Umbilical cord (tissue), 2 donors: Measurements from ENCODE around the gene MCM5. TPM values are rescaled to one million over a fixed set of nuclear protein-coding genes. Genes with fewer than 3 reads are reported as not detected.
A peak's percentile ranks its signal among the peaks of the same experiment; 100 is the strongest.

Source experiments
- DNase-seq: peaks from one replicate; pipeline ENCODE4 v3.0.0-alpha.2; 2015; ENCODE audit warnings: low spot score
- total RNA-seq: library from RNA; depleted of rRNA; stranded (reverse); fragments of >200 nt; gene quantifications from one replicate; pipeline ENCODE4 v1.2.3, GENCODE V29; 2014; ENCODE audit warnings: low replicate concordance; ENCODE audit not compliant: insufficient read depth

MCM5 gene
- 16.4 TPM for total RNA-seq

DNA sequence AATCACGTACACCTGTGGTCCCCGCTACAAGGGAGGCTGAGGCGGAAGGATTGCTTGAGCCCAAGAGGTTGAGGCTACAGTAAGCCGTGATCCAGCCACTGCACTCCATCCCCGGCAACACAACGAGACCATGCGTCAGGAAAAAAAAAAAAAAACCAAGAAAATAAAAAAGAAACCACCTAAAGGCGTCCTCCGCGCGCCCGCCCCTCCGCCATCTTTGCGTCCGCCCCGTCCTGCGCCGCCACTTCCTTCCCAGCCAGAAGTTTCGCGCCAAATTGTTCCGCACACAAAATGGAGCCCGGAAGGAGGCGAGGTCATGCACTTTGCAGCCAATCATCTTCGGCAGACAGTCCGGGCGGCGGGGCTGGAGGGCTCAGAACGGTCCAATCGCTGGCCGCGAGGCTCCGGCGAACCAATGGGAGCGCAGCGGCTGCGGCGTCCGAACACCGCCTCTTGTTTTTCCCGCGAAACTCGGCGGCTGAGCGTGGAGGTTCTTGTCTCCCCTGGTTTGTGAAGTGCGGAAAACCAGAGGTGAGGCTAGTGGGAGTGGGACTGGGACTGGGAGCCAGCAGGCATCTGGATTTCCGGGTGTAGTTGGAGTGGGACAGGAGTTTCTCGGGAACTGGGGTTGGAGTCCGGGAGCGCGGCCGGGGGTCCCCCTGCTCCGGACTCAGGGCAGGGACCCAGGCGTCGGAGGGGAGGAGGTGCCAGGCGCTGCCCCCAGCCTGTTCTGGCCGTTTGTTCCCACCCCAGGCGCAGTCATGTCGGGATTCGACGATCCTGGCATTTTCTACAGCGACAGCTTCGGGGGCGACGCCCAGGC, at the start of gene MCM5:
Gene MCM5 (plus strand): TSS at position 463 of the 823 bp plus-strand sequence. CDS start 299 bp downstream, at position 762.
- peak; percentile 99 for DNase-seq

DNA sequence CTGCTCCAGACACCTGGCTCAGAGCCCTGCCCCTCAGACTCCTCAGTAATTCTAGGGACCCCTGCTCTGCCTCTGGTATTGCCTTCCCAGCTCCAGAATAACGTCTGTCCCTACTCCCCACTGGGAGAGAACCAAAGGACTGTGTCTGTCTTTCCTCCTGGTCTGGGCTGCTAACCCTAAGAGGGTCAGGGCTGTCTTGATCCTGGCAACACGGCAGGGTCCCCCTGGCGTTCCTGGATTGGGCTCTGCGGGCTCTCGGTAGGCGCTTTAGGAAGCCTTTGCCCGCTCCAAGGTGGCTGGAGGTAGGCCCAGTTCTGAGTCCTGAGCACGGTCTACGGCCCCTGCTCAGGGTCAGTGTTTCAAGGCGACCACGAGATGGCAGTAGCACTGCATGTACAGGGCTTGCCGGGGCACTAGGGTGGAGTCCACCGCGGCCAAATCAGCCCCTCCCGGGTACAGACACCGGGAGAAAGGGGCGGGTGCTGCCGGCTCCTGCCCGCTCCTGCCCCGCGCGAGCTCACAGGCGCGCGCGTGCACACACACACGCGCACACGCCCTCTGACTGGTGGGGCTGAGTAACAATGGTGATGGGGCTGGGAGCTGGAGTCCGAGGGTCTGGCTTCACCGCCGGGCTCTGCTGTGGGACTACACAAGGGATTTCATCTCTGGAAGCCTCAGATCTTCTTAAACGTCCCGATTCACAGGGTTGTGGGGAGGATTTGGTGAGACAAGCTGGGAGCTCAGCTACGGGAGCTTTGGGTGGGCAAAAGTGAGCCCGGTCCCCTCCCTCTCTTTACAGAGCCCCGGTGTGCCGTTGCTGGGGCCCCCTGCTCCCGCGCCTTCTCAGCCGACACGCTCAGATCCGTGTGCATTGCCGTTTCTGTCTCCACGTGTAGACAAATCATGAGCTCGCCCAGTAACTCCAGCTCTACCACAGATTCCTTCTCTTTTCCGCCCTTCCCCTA, 49.1 kb upstream of the MCM5 start:
- DNase-seq = peak; percentile 96

DNA sequence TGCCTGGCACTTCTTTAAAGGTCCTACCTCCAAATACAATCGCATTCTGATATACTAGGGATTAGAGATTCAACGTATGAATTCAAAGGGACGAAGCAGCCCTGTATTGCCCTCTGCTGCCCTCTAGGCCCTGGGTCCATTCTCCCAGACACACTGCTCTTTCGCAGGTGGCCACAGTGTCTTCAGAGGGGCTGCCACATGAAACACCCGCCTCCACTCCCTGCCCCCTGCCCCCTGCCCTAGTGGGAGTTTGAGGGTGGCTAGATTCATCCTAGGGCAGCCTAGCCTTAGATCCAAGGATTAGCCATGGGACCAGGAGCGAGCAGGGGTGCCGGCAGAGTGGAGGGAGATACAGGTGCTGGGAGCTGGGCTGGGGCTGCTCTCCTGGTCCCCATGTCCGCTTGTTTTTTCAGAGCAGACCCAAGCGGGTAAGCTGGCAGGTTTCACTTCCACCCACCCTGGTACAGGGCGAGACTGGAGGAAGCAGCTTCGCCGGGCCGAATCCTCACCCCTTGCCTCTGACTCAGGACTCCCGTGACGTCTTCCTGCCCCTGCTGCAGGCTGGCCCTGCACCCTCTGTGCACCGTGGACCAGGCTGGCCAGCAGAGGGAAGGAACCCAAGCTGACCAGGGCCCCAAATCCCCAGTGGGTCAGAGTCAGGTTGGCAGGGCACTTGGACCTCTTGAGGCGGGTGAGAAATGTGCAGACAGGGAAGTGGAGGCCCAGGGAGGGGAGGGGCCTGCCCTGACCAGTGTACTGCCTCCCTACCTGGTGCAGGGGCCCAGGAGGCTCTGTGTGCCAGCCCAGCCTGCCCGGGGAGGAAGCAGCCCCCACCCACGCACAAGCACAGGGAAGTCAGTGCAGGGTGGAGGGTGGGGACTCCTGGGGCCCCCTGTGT, 47.5 kb upstream of the MCM5 start:
- peak; percentile 64 for DNase-seq

DNA sequence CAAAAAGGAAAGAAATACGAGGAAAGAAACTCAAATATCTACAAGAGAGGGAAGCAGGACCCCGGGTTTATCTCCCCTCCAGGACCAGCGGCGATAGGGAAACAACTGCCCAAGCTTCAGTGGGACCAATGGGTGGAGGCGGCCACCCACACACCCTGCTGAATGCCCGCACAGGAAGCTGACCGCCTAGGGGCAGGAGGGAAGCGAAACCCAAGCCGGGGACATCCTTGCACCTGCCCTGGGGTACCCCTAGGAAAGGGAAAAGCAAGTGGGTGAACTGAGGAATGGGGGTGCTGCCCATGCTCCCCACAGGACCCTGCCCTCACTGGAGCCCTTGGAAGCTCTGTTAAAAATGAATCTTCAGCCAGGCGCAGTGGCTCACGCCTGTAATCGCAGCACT, 46.6 kb upstream of the MCM5 start:
- DNase-seq = no peak

DNA sequence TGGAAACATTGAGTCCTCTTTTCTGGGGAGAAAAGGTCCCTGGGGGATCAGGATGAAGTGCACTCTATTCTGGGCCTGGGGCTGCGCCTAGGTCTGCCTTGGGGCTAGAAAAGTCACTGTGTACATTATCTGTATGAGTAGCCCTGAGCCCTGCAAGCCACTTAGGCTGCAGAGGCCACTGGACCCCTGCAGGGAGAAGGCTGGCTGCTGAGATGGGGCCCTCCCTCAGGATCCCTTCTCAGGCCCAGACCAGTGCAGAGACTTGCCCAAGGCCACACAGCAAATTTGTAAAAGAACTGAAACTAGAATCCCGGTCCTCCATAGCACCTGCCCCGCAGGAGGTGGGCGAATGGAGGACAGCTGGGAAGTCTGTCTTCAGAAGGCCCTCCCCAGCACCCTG, 45.9 kb upstream of the MCM5 start:
- DNase-seq = no peak

DNA sequence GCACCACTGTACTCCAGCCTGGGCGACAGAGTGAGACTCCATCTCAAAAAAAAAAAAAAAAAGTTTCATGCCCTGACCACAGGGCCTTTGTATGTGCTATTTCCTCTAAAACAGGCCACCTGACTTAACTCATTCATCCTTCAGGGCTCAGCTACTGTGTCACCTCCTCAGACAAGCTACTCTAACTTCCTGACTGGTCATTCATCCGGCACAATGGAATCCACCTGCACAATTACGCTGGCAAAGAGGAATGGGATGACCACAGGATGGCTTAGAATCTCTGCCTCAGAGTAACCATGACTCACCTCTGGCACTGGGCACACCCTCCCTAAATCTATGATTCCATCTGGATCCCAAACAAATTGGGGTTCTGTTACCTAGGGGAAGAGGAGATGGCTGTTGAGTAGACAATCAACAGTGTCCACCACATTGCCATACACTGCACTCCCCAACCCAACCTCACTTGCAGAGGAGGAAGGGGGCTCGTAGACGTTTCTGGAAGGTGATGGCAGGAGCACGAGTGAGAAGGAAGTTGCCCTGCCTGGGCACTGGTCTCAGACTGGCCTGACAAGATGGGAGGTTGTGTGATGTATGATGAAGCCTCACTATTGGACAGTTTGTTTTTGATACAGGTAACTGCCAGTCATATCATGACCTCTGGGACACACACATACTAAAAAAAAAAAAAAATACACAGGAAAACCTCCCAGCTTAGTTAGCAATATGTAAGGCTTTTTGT, 41.9 kb upstream of the MCM5 start:
- DNase-seq = no peak

DNA sequence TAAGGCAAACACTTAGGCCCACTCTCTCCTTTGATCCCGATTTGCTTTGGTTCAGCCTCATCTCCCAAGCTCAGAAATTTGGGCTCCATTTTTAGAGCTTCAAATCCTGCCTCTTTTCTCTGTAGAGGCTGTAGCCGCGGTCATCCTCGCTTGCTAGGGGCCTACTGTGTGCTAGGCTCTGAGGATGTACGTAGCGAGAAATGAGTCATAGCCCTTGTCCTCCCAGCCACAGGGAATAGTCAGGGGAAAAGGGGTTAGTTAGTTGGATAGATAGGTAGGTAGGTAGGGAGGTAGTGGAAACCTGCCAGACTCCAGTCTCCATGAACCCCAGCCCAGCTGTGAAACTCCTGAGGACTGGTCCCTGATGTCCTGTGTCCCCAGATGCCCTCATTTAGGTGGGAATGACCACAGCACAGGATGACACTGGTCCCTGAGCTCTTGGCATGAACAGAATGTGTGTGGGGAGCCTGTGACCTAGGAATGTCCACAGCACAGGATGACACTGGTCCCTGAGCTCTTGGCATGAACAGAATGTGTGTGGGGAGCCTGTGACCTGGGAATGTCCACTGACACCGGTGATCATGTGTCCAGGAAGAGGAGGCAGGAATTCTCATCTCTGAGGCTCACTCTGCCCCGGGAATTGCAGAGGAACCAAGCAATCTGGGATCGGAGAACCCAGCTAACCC, 40.4 kb upstream of the MCM5 start:
- DNase-seq = no peak

DNA sequence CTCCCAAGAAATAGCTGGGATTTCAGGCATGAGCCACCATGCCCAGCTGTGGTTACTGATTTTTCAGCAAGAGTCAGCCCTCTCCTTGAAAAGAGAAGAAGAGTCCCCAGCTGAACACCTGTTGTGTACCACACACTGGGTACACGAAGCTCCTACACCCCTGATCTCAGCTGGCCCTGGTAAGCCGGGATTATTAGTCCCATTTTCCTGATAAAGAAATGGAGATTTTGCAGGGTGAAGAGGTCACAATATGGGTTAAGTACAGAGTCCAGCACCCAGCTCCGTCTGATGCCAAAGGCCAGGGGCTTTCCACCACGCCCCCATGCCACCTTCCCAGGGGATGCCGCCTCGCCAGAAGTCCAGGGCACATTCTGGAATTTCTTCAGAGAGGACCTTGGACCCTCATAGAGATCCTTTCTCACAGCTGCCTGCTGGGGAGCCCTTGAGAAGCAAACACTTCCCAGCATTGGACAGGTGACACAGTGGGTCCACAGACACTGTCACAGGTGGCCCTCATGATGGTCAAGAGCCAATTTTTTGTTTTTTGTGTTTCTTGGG, 38.9 kb upstream of the MCM5 start:
- no peak for DNase-seq

DNA sequence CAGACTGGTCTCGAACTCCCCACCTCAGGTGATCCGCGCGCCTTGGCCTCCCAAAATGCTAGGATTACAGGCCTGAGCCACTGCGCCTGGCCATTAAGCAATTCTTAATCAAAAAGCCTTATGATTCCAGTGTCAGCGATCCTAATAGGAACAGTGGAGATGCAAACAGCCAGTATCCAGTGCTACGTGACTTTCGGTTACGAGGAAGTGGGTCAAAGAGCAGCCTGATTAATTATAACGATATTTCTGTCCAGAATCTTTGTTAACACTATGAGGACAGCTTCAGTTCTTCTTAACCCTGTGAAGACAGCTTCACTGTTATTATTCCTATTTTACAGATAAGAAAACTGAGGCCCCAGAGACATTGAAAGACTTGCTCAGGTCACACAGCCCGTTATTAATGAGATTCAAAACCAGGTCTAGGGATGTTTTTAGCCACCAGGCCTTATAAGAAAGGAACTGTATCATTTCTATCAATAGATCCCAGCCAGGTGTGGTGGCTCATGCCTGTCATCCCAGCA, 36.3 kb upstream of the MCM5 start:
- DNase-seq = no peak

DNA sequence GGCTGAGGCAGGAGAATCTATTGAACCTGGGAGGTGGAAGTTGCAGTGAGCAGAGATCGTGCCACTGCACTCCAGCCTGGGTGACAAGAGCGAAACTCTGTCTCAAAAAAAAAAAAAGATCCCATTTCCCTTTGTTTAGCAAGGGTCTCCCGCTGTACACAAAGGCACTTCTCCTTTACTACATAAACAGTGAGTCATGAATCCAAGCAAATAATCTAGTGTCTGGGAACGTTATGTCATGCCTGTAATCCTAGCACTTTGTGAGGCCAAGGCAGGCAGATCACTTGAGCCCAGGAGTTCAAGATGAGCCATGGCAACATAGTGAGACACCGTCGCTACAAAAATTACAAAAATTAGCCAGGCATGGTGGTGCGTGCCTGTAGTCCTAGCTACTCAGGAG, 35.7 kb upstream of the MCM5 start:
- DNase-seq = peak; percentile 83

DNA sequence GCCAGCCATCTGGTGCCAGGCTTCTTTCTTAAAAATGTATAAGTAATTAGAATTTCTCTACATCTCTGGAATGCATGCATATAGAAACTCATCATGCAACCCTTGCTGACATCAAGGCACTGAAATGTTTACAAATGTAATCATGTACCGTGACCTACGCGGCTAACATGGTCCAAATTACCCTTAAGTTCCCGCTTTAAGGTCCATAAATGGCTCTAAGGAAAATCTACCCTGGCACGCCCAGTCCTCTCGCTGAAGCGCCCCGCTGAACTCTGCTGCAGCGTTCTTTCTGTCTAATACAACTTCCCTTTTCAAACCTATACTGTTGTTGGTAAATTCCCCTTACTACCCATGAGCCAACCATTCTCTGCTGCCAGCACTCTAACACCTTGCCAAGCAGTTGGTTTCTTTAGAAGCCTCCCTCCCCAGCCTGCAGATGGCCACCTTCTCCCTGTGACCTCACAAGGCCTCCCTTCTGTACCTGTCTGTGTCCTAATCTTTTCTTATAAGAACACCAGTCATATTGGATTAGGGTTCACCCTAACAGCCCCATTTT, 32.5 kb upstream of the MCM5 start:
- no peak for DNase-seq

DNA sequence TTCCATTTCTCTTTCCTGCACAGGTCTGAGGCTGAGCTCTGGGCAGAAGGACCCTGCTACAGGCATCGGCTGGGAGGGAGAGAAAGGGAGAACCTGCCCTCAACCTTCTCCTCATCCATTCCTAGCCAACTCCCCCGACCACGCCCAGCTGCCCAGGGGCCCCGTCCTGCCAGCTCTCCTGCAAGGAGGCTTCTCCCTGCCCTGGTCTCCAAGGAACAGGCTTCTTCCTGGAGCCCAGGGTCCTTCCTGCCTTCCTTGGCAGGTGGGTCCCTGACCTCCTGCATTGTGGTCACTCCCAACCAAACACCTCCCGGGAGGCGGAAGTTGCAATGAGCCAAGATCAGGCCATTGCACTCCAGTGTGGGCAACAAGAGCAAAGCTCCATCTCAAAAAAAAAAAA, 31.6 kb upstream of the MCM5 start:
- no peak for DNase-seq

DNA sequence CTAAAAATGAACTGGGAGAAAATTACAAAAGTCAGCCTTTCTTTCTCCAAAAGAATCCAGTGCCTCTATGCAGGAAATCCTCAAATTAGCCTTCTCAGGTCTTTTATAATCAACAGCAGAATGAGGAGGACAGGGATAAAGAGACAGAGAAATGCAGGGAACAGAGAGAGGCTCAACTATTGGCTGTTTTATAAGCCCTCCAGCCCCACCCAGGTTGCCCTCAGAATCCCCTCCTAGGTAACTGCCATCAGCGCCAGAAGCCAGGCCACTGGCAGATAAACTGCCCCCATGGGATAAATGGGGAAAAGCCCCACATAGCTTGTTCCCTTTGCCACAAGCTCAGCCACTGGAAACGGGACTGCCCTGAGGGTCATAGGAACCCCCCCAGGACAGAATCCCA, 29.9 kb upstream of the MCM5 start:
- no peak for DNase-seq

DNA sequence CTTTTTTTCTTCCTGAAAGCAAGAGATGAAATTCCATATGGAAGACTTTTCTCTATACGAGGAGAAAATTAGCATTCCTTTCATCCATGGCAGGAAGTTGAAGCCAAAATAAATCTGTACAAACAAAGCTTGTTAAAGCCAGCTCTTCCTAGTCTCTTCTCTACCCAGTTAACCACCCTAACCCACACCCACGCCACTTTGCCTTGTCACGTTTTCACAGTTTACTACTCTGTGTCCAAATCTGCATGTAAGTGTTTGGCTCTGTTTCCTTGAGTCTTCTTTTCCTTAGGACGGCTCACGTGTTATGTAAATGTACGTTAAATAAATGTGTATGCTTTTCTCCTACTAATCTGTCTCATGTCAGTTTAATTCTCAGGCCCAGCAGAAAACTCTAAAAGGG, 26.2 kb upstream of the MCM5 start:
- no peak for DNase-seq

DNA sequence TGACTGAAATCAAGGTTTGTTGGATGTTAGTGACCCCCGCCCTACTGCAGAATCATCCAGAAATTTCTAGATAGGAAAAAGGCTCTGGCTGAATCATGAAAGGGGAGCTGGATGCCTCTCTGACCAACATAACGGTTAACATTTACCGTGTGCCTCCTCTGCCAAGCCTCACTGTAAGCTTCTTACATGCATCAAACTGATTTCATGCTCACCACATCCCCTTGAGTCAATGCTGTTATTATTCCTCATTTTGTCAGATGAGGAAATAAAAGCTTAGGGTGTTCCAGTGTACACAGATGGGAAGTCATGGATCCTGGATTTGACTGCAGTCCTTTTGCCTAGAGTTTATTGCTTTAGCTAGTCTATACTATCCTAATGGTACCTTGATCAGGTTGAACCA, 24.9 kb upstream of the MCM5 start:
- peak; percentile 53 for DNase-seq

DNA sequence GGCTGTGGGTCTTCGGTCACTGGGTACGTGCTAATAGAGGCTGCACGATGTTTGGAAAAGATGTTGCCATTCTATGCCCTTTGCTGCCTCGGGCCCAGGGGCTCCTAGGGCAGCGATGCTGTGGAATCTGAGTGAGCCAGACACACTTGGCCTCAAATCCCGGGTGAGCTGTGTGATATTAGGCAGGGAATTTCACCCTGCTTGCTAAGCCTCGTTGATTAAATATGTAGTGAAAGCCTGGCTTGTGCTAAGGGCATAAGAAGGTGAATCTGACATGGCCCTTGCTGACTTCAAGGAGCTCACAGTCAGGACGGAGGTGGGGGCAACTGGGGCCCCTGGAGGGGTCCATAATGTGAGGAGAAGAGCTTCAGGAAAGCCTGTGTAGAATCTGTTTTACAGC, 24.4 kb upstream of the MCM5 start:
- peak; percentile 60 for DNase-seq

DNA sequence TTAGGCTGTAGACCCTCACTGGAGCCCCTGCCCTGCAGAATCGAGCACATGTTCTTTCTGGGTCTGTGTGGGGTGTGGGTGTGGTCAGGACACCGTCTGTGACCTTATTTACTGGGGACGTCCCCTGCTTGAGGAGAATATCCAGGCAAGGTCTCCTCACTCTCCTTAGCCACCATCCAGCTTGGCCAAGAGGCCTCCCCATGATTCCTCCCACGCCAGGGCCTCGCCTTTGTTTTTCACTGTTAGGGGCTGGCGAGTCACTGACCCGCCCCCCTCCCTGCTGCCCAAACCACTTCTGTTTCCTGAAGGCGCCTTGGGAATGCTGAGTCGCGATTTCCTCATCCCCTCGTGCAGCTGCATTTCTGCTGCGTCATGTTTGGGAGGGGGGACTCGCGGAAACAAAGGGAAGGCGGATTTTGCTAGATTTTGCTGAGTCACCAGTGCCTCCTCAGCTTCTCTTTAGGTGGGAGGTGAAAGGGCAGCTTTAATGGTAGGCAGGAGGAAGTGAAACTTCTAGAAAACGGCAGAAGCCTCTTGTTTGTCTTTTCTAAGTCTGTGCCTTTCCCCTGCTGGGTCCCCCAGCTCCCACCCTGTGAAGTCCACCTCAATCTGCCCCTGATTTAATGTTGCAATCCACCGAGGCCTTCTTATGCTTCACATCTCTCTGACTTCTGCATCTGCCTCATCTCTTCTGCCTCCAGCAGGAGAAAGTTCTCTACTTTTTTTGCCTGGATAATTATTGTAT, 23.0 kb upstream of the MCM5 start:
- peak; percentile 97 for DNase-seq

DNA sequence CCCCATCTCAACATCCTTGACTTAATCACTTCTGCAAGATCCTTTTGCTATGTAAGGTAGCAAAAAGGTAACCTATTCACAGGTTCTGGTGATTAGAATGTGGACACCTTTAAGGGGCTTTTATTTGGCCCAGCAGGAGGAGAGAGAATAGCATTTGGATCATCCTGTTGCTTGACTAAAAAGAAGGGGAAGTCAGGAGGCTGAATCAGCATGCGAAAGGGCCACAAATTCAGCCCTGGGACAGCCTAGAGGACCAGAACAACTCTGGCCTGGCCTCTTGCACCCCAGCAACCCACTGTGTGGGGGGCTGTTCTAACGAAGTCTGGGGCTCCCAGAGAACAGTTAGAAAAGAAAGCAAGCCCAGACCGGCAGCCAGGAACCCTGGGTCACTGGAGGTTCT, 22.2 kb upstream of the MCM5 start:
- DNase-seq = no peak

DNA sequence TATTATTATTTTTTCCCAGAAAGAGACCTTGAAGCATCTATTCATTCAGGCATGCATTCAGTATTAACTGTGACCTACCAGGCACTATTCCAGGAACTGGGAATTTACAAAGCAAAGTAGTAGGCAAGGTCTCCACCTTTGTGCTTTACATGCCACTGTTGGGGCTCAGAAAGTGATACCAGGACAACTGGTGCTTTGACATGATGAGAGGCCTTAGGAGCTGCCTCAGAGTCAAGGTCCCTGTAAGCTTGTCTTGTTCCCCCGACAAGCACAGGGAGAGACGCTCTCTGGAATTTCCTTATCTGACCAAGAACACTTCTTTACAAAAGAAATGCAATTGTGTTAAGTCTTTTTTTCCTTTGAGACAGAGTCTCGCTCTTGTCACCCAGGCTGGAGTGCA, 21.3 kb upstream of the MCM5 start:
- DNase-seq = no peak
